ENCODE data around the gene SMYD2.
"Not testable (repeated sequence)": the region's sequence is repeated elsewhere in the genome, so short reads cannot be mapped to it uniquely, and the experiment has no call there.

The SMYD2 gene

GRCh38 chr1:214272964-214273533 lies 7.9 kb upstream of the SMYD2 start:
- peak; percentile 22 for DNase-seq

- not testable (repeated sequence) for DNase-seq
Measured at GRCh38 chr1:214275700-214276099, 5.3 kb upstream of the SMYD2 start.

DNA sequence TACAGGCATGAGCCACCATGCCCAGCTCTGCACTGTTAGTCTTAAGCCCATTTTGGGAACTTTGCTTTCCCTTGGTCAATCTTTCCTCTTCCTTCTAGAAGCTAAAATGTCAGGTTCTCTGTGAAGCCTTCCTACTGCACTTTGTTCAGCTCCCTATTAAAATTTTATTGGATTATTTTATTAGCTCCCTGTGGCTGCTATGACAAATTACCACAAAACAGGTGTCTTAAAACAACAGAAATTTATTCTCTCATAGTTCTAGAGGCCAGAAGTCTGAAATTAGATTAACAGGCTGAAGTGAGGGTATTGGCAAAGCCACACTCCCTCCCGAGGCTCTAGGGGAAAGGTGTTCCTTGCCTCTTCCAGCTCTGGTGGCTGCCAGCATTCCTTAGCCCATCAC lies 4.2 kb upstream of the SMYD2 start:
- no peak for DNase-seq

- no peak for DNase-seq
Measured at GRCh38 chr1:214277704-214278635, 3.0 kb upstream of the SMYD2 start.

DNA sequence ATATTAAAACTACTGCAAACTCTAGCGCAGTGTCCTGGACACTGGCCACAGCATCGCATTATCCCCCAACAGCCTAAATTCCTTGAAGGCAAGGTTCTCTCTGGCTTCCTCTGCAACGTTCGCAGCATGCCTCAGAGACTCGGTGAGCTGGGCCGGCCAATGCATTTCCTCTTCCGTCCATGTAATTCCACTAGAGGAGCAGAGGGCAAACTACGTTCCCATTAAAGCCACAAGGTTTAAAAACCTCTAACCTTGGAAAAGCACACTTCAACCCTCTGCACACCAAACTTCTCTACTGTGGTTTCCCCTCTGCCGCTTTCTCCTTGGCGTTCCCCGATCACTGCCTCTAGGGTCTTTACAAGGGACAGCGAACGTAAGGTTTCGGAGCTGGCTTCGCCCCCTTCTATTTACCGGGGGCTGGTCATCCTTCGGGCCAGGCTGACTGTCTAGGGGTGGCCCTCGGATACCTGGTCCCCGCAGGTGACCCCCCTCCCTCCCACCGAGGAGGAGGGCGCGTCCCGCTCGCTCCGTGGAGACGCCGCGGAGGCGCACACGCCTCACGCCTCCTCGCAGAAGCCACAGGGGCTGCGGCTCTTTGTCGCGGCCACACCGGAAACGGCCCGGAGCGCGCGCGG lies 456 bp upstream of the SMYD2 start:
- DNase-seq = peak; percentile 30

- no peak for DNase-seq
Measured at GRCh38 chr1:214281720-214282629, 1.0 kb downstream of the SMYD2 start.

GRCh38 chr1:214282630-214283242 lies 1.8 kb downstream of the SMYD2 start:
- DNase-seq = no peak

DNA sequence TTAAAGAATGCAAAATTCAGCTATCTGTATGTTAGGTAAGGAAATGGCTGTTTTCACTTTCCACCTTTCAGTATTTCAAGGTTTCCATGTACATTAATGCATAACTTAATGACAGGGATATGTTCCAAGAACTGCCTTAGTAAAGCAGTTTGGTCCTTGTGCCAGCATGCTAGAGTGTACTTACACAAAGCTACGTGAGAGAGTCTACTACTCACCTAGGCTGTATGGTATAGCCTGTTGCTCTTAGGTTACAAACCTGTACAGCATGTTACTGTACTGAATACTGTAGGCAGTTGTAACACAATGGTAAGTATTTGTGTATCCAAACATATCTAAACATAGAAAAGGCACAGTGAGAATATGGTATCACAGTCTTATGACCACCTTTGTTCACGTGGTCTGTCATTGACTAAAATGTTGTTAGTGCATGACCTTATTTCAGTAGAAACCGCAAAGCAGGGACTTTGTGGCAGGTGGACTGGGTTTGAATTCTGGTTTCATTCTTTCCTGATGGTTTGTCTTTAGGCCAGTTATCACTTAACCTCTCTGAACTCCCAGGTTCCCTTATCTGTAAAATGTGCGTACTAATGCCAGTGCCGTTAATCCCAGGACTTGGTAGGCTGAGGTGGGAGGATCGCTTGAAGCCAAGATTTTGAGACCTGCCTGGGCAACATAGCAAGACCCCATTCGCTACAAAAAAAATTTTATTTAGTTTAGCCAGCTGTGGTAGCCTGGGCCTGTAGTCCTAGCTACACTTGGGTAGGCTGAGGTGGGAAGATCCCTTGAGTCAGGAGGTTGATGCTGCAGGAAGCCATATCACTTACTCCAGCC lies 4.9 kb downstream of the SMYD2 start:
- no peak for DNase-seq

GRCh38 chr1:214287884-214288283 lies 6.9 kb downstream of the SMYD2 start:
- DNase-seq = no peak

DNA sequence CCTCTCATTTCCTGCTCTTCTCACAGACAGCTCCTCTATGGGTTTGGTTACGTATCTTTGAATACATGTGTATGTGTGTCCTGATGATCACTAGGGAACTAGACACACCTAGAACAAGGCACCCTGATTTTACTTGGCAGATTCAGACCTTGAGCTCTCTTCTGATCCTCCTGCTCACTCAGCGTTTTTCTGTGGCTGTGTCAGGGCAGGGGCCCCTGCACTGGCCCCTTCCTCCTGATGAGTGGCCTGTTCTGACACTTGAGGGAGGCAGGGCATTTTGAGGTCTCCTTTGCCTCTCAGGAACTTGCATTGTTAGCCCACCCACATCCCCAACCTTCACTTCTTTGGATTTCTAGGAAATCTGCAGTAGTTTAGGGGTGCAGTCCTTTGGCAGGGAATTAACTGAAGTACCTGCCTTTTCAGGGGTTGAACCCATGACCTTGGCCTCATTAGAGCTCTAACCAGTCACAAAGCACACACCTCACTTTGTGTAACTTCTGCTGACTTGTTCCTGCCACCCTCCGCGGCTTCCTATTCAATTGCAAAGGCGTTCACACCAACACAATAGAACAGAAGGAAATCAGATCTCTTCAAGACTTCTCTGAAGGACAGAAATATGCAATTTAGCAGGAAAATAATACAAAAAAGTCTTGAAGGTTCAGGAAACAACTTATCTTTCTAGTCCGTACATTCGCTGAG lies 8.8 kb downstream of the SMYD2 start:
- no peak for DNase-seq

DNA sequence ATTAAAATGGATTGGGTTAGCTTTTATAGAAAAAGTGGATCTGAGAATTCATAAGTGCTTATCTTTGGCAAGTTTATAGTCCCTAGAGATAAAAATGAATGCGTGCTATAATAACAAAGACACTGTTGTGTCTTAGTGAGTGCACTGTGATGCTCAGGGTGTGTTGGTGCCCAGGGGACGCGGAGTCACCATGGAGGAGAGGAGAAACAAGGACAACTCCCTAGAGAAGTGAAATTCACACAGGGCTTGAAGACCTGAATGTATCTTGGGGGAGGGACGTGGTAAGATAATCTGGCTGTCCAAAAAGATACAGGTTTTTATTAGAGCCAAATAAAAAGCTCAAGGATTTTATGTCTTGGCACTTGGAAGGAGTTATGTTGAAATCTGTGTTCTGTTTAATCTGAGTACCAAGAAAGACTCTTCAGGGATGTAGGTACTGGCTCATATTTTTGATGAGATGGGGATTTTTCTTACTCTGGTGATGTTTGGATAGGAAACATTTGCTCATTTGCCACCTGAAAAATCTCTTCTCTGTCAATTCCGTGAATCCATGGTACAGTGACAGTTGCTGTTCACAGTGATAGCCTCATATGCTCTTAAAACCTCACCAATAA lies 9.6 kb downstream of the SMYD2 start:
- no peak for DNase-seq

GRCh38 chr1:214292322-214292721 lies 11.4 kb downstream of the SMYD2 start:
- DNase-seq = no peak

GRCh38 chr1:214295934-214296333 lies 15.0 kb downstream of the SMYD2 start:
- DNase-seq = no peak

- no peak for DNase-seq
Measured at GRCh38 chr1:214296860-214297745, 16.1 kb downstream of the SMYD2 start.

GRCh38 chr1:214300149-214300780 lies 19.3 kb downstream of the SMYD2 start:
- DNase-seq = no peak

- DNase-seq = no peak
Measured at GRCh38 chr1:214301526-214301925, 20.6 kb downstream of the SMYD2 start.

DNA sequence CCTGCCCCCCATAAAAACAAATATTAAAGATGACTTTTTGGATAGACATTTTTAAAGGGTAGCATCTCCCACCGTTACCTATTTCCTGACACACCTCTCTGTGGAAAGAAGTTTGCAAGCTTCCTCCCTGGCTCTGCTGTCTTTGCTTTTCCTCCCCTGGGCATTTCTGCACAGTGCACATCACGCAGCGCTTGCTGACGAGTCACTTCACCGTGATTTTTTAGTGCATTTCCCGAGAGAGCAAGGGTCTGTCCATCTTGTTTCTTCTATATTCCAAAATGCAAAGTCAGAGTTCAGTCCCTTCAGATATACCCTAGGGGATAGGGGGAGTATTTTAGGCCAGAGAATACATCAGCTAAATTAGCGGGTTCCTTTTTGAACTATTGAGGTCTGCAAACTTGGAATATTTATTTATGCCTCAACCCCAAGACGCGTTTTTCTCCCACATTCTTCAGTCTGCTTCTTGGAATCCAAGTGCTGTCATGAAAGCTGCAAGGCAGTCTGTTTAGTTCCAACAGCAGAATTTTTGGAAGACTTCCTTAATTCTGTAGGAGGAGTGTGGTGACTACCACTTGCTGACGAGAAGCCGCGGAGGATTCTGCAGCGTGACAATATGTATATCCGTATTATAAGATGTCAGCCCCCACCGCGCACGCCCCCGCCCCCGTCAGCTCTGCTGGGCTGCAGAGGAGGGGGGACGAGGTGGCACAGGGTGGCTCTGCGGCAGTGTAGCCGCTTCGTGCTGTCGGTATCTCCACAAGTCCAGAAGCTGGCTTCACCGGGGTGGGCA lies 22.4 kb downstream of the SMYD2 start:
- DNase-seq = no peak
